T-helper 22 cell (primary cell): ENCODE measurements around the gene KRT32.
"Not testable (repeated sequence)": the region's sequence is repeated elsewhere in the genome, so short reads cannot be mapped to it uniquely, and the experiment has no call there.

ENCODE experiments used
- DNase-seq: peaks from one replicate; pipeline ENCODE4 v3.0.0-alpha.2; 2020; ENCODE audit warnings: low read depth

KRT32 gene

DNA sequence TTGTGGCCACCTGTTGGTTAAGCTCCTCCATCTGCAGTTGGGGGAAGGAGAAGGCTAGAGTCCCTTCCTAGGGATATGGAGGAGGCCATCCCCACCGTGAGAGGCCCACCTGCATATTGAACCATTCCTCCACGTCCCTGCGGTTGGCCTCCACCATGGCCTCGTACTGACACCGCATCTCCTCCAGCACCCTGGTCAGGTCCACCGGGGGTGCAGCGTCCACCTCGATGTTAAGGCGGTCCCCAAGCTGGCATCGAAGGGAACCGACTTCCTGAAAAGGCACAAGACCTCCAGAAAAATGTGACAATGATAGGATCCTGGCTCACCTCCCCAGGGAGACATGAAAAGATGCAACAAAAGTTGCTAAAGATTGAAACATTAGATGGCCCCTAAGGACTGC, 3.0 kb downstream of the KRT32 start:
- no peak for DNase-seq

DNA sequence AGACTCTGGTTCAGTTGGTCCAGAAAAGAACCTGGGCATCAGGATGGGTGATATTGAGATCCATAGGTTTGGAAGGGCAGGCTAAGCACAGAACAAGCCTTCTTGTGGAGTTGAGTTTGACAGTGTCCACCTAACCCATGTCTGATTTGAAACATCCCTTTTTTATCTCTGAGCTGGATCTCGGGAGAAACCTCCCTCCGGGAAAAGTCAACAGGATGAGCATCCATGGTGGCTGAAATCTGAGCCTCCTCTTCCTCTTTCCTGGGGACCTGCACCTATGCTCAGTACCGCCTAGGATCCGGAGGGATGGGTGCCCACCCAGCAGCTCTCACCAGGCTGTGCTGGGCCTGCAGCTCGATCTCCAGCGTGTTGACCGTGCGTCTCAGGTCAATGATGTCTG, 3.4 kb downstream of the KRT32 start:
- no peak for DNase-seq

DNA sequence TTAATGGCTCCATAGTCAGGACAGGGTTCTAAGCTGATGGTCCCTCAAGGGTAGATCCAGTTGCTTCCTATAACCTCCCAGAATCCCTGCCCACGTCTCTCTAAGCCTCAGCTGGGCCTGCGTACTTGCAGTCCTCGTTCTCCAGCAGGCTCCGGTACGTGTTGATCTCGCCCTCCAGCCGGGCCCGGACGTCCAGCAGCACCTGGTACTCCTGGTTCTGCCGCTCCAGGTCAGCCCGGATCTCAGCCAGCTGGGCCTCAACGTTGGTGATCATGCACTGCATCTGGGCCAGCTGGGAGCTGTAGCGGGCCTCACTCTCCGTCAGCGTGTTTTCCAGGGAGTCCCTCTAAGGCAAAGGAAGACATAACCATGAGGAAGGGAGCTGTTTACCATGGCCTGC, 4.5 kb downstream of the KRT32 start:
- DNase-seq: no peak

DNA sequence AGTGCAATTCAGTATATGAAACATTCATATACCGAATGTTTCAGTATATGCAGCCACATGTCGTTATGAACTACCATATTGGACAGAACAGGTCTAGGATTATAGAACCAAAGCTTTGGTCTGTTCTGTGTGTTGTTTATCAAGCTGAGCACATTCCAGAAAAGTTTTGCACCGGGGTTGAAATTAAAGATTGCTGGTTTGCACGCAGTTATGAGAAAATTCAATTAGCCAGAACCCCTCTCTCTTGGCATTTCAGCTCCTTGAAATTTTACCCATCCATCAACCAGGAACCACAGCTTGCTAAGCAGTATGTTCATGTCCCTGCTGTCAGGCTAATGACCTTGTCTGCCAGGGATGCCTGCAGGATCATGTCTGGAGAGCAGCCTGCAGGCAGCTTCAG, 9.5 kb downstream of the KRT32 start:
- no peak for DNase-seq

DNA sequence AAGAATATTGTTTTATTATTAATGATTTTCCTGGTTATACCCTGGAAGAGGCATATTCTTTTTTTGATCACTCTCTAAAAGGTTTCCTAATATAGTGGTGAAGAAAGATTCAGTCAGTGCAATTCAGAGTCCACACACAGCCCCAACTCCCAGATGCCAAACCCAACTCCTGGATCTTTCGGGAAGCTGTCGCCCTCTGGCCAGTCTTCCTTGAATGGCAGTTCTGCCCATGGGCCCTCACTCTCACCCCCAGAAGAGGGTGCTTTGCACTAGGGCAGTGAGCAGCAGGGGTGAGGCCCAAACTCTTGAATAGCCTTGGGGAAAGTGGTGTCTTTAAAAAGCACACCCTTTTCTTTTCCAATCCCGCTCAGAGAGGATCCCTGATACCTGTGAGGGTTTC, 11.0 kb downstream of the KRT32 start:
- DNase-seq: no peak

DNA sequence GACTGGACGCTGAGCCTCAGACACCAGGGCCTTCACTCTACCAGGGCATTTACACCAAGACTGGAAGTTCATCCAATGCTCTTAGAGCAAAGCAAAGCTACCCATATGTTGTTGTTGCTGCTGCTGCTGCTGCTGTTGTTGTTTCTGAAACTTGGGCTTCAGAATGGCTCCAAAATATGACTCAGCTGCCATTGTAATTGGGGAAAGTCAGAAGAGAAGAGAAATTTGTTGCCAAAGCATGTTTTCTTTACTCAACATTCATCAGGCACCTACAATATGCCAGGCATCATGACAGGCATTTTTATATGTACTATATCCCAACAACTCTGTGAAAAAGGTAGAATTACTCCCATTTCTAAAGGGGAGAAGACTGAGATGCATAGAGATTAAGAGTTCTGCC, 11.9 kb downstream of the KRT32 start:
- DNase-seq: no peak

DNA sequence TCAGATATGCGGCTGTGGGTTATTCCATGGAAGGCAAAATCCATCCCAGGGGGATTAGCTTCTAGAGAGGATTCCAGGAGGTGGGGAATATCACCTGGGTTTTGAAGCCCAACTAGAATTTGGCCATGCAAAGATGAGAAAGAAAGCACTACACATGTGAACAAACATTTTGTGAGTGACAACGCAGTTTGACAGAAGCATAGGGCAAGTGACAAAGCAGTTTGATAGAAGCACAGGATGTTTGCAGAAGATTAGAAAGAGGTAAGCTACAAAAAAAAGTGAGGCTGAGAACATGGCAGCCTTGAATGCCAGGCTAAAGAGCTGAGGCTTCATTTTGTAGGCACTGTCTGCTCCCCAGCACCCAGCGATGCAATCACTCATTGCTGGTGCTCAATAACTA, 14.1 kb downstream of the KRT32 start:
- DNase-seq: no peak

DNA sequence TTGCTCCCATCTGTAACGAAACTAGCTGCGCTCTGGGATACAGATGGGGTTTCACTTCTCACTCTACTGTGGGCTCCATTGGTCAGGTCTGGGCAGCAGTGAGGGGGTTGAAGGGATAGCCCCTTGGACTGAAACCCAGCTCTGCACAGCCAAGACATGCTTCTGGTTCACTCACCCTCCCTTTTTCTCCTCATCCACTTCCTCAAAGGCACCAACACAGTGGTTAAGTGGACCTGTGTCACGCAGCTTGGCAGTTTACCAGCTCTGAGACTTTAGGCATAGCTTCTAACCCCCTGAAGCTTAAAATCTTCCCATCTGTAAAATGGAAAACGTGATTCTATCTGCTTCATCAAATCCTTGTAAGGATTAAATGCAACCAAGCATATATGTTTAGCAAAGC, 14.9 kb downstream of the KRT32 start:
- DNase-seq: no peak

DNA sequence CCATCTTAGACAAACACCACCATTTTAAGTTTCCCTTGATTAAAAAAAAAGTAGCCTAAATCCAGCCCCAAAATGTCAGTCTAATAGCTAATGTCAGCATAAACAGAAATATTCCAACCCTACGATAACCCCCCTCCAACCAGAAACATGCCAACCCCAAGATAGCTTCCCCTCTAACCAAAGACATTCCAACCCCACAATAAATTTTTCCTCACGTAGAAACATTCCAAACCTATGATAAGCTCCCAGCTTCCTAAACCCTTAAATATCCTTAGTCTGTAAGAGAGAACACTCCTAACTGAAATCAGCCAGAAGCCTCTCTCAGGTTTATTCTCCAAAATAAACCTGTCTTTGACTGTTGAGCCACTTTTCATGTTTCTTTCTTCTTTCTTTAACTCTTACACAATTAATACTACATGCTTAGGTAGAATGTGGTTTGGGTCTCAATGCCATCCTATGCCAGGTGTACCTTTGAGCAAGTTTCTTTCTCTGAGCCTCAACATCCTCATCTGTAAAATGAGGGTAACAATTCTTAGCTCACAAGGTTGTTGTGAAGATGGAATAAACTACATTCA, 15.9 kb downstream of the KRT32 start:
- no peak for DNase-seq

DNA sequence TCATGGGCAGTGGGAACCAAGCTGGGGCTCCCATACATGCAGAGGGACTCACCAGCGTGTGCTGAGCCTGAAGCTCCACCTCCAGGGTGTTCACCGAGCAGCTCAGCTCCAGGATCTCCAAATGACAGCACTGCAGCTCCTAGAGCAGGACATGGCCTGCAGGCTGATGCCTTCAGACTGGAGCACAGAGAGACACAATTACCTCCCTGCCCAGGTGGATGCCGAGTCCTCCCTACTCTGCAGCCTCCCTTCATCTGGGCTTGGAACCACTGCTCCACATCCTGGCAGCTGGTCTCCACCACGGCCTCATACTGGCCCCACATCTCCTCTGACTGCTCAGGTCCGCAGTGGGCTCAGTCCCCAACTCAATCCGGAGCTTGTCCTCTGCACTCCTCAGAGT, 18.2 kb downstream of the KRT32 start:
- DNase-seq: no peak

DNA sequence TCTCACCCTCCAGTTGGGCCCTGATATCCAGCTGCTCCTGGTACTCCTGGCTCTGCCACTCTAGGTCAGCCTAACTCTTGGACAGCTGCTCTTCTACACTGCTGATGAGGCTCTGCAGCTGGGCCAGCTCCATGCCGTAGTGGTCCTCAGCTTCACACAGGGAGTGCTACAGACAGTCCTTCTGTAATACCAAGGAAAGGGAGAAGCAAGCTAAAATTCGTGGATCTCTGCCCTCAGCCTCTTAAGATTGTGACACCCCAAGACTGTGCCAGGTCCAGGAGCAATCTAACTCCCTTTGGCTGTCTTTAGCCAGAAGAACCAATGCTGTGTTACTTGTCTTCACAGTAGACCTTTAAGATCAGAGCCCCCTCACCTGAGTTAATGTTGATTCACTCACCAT, 18.7 kb downstream of the KRT32 start:
- DNase-seq: no peak

DNA sequence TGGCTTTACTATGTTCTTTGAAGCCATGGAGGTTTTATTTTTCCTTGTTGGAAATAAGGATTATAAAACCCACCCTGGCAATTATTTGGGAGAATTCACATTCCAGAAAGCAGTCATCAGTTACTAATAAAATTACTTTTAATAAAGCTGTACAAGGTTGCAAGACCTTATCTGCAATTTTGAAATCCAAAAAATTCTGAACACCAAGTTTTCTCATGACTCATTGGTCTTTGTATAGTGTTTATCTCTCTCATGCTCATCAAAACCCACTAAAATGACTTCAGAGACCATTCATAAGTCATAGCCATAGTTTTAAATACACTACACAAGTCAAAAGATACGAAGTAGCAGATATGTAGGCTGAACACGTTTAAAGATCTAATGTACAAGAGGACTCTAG, 20.4 kb downstream of the KRT32 start:
- no peak for DNase-seq

DNA sequence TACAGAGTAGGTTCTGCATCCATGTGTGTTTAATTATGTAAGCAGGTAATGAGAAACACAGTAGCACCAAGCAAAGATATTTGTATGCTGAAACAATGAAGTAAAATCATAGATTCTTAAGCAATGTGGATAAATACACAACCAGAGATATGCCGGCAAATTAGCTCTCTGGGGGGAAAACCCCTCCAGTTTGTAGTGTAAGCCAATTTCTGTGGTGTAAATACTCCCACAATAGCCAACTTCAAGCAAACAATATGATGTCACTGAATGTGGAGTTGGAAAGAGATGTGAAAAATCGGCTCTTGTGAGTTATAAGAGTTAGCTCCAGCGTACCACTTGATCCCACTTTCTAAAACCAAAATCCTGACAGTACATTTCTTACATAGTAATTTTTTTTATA, 22.5 kb downstream of the KRT32 start:
- no peak for DNase-seq

DNA sequence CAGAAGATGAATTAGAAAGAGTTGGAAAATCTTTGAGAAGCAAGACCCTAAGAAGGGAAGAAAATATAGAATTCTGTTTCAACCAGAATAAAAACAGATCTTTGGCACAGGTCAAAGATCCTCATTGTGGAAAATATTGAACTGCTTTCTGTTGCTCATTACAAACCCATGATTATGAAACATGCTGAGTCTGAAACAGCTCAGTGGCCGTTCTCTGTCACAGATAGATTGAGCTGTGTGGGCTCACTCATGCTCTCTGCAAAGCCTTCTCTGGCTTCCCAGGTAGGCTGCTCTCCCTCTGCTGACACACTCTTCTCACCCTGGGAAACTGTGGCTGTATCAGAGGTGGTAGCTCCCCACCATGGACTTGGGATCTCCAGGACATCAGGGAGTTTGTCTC, 23.0 kb downstream of the KRT32 start:
- DNase-seq: no peak

DNA sequence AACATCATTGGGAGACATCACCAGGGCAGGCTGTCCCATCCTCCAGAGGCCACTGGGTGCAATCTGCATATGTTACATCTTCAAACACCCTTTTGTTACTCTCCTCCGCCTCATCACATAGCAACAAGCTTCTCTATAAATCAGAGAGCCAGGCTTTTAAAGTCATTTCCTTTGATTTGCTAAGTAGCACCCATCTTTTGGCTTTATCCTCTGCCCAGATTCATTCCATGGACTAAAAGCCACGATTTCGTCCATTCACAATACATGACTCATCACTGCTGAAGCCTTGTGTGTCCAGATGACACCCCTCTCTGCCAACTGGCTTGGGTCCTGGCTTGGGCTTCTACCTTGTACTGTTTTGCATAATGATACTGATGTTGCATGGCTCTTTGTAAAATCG, 24.4 kb downstream of the KRT32 start:
- no peak for DNase-seq

DNA sequence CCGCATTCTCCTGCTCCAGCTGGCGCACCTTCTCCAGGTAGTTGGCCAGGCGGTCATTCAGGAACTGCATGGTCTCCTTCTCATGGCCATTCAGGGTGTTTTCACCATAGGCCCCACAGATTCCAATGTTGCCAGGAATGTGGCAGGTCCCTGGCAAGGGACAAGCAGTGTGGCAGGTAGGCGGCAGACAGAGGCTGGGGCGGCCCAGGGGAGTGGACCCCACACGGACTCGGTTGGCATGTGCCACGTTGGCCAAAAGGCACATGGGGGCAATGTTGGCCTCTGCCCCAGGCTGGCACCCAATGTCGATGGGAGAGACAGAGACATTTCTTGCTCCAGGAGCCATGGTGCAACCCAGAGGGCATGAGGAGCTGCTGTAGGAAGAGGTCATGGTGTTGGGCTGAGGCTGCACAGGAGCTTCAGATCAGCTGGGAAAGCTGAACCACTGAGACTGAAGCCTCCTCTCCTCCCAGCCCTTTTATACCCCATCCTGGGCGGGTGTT, 26.6 kb downstream of the KRT32 start, which contains the start of gene KRT38:
Gene KRT38 (minus strand): TSS at position 453 of the 503 bp plus-strand sequence. CDS start 62 bp downstream, at position 391.
- no peak for DNase-seq

DNA sequence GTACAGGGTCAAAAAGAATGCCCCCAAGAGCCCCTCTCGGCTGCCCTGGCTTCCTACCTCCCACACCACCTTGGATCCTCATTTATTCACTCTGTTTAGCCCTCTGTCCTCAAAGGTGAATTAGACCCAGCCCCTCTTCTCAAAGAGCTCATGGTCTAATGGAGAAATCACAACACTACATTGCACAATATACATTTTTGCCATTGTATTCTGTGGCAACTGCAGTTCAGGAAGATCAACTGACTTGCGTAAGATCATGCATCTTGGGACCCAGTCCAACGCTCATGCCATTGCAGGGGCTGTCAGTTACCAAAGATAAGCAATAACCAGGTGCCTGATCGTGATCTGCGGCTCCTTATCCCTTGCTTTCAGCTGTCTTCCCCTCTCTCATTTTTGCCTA, 27.8 kb downstream of the KRT32 start:
- DNase-seq: no peak

DNA sequence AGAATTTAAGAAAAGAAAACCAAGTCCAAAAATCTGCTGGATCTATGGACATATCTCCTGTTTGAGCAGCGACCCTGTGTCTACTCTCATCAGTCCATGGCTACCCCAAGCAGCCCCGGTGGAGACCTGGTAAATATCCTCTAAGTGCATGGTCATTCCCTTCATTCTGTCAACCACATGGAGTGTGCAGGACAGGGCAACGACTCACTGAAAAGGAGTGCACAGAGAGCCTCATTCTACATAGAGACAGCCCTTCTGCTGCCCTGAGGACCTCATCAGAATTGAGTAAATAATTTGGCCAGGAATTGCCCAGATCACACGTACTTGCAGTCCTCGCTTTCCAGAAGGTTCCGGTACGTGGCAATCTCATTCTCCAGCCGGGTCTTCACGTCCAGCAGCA, 29.4 kb downstream of the KRT32 start:
- no peak for DNase-seq

DNA sequence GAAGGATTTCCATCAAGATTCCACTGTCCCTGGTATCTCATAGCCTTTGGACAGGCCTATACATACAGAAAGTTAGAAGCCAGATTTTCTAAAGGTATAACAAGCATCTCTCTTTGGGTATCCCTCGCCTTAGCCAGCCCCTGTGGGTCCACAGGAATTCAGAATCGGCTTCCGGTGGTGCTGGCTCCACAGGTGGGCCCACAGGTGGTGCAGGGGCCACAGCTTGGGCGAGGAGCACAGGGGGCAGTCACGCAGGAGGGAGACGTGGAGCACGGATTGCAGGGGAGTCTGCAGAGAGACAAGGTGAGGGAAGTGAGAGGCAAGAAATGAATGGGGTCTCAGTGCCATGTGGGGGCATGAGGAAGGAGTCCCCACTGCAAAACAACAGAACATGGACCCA, 29.9 kb downstream of the KRT32 start:
- DNase-seq: no peak

DNA sequence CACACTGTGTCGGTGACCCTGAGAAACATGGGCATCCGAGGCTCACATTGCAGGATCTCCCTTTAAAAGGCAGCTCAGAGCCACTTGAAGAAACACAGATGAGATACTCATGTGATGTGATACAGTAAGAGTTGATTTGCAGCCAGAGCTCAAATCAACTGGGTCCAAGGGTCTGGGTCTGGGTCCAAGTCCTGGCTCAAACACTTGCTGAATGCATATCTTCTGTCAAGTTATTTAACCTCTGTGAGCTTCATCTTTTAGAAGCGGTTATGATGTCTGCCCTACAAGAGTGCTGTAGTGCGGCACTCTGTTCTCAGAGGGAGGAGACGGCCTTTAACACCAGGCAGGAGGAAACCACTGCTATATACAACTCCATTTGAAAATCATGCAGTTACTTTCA, 32.8 kb downstream of the KRT32 start:
- DNase-seq: no peak

DNA sequence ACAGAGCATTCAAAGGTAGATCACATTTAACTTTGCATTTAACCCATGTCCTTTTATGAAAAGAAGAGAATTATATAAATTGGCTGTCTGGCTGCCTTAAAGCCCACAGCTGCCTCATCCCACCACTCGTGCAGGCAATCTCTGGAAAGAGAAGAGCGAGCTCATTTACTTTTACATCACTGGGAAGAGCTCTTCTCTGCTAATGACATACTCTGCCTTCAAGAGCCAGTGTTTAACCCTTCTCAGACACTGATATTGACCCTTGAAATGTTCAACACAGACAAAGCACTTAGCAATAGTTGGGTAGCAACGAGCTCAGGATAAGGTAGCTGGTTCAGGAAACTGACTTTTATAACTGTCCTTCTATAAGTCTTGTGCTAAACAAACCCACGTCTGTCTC, 33.2 kb downstream of the KRT32 start:
- DNase-seq: no peak

DNA sequence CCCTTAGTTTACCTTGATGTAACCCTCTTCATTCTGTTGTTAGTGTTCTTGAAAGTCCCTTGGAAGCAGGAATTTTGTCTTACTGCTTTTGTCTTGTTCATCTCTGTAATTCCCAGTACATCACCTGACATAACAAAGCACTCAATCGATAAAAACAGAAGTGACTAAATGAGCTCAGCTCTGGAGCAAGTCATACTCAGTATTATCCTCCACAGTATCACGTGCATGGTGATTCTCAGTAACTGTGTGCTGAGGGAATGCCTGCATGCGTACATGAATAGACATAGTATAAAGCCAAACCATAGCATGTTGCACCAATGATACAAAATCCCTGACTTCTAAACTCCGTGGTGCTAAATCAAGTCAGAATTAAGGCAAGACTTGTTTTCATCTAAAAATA, 33.6 kb downstream of the KRT32 start:
- no peak for DNase-seq

DNA sequence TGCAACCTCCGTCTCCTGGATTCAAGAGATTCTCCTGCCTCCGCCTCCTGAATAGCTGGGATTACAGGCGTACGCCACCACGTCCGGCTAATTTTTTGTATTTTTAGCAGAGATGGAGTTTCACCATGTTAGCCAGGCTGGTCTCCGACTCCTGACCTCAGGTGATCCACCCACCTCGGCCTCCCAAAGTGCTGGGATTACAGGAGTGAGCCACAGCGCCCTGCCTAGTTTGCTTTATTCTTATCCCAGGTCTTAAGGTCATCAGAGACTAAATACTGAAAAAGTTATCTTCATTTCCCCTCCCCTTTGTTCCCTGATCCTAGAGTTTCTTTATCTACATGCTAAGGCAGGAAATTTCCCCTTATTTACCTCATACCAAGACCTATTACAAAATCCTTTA, 36.8 kb downstream of the KRT32 start:
- DNase-seq: not testable (repeated sequence)

DNA sequence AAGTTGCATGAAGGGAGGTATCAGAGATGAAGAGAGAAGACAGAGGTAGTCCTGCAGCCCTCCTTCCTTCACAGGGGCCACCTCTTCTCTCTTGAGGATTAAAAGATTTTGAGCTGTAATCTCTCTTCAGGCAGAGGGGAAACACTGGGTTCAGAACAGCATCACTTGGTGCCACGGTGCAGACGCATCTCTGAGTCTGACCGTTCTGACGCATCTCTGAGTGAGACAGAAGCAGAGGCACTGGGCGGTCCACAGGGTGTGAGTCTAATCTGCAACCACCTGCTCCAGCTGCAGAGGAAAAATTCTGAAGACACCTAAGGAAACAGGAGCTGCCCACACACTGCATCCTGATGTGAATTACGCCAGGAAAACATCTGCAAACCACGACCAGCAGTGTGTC, 37.5 kb downstream of the KRT32 start:
- no peak for DNase-seq
